Astrocyte (in vitro differentiated cells and primary cell): ENCODE measurements around the gene ZNF70.

Experiments used
- EZH2 ChIP-seq: IDR thresholded peaks from 2 replicates; pipeline ENCODE4 v1.6.1; 2012; ENCODE audit warnings: mild to moderate bottlenecking, low read length, inconsistent platforms; ENCODE audit not compliant: insufficient read depth
- TF ChIP-seq, protein P1 (sequence below): IDR thresholded peaks from 2 replicates; pipeline ENCODE4 v1.5.1; 2011; ENCODE audit warnings: low read depth, mild to moderate bottlenecking, inconsistent platforms, low read length, moderate library complexity; ENCODE audit not compliant: insufficient read depth

DNA sequence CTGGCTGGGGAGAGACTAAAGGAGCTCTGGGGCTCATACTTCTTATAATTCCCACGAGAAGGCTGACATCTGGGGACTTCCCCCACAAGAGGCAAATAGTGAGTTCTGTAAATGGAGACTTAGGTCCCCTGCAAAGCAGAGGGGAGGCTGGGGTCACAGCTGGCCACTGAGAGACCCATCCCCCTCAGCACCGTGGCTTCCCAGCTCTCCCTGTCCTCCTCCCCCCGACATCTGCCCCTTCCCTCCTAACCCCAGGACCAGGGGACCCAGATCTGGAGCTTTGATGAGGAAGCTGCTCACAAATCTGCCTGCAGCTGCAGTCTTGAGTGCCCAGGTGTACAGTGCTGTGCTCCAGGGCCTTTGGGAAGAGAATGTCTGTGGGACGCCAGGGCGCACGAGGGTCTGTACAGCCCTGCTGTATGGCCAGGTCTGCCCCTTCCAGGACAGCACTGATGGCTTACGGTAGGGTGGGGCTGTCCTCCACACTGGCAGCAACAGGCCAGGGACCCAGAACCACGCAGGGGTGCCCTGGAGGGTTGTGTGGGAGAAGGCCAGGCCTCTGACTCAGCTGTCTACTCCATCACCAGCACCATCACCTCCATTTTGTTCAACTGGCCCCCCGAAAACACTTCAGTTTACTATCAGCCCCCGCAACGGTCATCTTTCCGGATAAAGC lies 59.0 kb downstream of the ZNF70 start:
- TF ChIP-seq, protein P1, sequence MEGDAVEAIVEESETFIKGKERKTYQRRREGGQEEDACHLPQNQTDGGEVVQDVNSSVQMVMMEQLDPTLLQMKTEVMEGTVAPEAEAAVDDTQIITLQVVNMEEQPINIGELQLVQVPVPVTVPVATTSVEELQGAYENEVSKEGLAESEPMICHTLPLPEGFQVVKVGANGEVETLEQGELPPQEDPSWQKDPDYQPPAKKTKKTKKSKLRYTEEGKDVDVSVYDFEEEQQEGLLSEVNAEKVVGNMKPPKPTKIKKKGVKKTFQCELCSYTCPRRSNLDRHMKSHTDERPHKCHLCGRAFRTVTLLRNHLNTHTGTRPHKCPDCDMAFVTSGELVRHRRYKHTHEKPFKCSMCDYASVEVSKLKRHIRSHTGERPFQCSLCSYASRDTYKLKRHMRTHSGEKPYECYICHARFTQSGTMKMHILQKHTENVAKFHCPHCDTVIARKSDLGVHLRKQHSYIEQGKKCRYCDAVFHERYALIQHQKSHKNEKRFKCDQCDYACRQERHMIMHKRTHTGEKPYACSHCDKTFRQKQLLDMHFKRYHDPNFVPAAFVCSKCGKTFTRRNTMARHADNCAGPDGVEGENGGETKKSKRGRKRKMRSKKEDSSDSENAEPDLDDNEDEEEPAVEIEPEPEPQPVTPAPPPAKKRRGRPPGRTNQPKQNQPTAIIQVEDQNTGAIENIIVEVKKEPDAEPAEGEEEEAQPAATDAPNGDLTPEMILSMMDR, result no peak
- TF ChIP-seq EZH2, result no peak
